HG03025 (cell line): ENCODE results near the gene DTHD1.

Experiments
- ATAC-seq: cut with Tn5 transposase; IDR thresholded peaks from one replicate; pipeline ENCODE4 v1.9.1; 2021; ENCODE audit warnings: mild to moderate bottlenecking, moderate library complexity; ENCODE audit not compliant: unreplicated experiment, low FRiP score

Gene DTHD1

GRCh38 chr4:36281384-36282106 is at the start of gene DTHD1:
Gene DTHD1 (plus strand): TSS chr4:36281616. CDS start chr4:36281759, 143 bp downstream.
- no peak for ATAC-seq

GRCh38 chr4:36233567-36234266 is 47.7 kb upstream of the DTHD1 start:
- ATAC-seq = no peak

DNA sequence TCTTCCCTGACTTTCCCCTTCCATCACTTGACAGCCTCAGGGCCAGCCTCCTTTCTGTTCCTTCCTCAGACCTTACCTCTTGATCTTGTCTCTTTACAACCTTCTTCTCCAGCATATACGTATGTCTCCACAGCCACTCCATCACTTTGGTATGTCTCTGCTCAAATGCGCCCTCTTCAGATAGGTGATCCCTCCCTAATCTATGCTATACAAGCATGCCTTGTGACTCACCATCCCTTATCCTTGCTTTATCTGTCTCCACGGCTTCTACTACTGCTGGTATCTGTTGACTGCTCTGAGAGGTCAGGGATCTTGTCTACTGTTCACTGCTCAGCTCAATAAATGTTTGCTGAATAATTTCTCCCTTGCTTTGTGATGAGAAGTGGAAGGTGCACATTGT is 46.1 kb upstream of the DTHD1 start:
- ATAC-seq = no peak

DNA sequence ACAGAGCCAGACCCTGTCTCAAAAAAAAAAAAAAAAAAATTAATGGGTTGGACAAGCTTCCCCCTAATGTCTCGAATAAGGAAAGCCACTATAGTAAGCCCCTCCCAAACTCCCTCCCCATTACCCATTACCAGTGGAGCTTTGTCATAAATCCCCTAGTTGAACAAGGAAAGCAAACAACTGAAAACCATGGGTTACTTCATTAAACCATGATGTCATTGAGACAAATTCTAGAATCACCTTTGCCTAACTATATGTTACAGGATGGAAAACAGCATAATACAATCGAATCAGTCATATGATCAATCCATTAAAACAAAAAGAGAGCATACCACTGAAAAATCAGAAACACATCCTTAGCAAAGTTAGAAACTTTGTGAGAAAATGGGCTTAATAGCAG is 45.3 kb upstream of the DTHD1 start:
- ATAC-seq = no peak

DNA sequence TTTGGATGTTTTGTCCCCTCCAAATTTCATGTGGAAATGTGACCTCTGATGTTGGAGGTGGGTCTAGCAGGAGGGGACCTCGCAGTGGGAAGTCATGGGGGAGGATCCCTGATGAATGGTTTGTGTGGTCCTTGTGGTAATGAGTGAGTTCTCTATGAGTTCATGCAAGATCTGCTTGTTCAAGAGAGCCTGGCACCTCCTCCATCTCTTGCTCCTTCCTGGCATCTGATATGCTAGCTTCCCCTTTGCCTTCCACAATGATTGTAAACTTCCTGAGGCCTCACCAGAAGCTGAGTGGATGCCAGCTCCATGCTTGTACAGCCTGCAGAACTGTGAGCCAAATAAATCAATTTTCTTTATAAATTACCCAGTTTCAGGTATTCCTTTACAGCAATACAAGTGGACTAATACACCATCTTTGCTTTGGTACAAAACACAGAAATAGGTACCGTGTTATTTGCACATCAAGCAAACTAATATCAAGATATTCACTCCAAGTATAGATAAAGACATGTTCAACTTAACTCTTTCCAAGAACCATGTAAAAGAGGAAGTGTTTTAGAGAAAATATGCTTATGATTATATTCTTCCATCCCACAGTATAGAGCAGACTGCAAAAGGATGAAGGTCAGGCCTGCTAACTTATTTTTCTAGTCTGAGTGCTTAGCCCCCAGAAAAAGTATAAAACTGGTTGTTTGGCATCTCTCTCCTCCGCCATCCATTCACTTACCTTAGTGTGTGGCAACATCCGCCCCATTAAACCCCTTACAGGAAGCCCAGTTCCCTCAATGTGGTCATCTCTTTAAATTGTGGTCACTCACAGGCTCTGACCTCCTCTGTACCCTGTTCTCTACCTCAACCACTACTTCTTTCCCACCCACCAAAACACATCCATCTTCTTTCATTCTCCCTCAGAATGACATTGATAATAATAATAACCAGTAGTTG is 43.8 kb upstream of the DTHD1 start:
- ATAC-seq = no peak

DNA sequence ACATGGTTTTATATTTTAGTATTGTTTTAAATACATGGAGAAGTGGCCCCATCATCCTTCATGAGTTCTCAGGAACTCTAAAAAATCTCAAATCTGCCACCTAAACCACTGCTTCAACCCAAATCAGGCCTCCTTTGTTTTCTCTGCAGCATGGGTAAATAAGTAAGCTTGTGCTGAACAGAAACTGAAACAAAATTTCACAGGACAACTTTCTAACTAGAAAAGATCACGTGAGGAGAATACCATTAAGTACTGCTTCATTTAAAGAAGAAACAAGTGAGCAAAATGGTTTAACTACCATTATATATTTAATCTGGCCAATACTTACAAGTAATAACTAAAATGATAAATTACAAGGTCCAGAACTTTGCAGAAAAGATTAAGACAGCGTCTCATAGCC is 39.6 kb upstream of the DTHD1 start:
- ATAC-seq = peak; percentile 34

DNA sequence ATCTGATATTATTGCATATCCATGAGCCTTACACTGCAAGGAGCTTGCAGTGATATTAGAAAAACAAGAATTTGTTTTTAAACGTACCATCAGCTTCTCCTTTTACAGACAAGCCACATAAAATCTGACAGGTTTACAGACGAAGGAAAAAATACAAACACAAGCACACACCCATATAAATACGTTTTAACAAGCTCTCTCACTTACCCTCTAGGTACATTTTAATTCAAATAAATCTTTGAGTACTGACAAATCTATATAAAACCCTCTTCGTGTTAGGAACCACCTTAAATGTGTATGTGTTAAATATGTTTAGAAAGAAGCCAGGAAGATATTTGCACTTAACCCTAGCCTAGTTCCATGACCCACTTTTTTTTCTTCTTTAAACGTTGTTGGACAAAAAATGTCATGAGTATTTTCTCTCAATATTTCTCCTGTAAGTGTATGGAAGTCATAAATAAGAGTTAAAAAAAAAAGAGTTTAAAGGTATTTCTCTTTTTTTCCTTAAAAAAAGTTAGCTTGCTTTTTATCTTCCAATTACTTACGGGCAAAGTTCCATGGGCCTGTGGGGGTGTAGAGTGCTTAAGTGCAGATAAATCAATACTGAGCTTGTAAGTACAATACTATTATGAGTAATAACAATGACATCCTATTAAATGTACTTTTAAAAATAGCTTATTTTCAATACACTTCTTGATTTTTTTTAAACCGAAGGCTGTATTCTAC is 38.6 kb upstream of the DTHD1 start:
- no peak for ATAC-seq

DNA sequence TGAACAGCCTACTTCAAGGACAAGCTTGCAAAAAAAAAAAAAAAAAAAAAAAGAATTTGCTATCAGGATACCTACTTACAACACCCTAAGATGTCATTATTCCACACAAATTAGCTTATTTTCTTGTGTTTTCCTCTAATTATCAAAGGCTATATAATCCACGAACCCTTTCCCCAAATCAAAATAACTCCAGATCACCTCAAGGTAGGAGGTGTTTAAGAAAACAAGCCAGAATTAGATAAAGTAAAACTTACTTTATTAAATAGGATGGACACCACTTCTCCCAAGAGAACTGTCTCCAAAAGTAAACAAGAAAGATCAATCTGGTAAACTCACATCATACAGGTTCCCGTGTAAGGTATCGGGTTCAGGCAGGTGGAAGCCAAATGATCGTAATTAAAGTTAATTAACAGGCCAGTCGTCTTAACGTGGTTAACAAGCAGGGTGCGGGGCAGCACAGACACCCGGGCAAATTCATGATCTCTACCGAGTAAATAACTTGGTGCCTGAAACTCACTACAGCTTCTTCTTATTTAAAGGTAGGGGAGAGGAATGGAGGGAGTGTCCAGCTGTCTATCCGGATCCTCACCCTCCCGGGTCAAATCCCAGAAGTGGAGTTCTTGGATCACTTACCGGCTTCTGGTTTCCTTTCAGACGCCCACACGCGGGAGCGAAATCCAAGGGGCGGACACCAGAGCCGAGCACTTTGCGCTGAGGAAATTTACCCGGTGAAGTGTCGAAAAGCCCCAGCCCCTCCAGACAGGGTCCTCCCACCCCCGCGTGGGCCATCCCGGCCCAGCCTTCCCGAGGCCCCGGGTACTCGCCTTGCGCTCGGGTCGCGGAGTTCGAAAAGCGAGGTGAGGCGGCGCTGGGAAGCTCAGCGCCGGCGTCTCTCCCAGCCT is 37.8 kb upstream of the DTHD1 start:
- peak; percentile 10 for ATAC-seq

- peak; percentile 57 for ATAC-seq
Observed at GRCh38 chr4:36244257-36245082, 36.9 kb upstream of the DTHD1 start, which contains the start of gene ARAP2. Gene ARAP2 (minus strand): TSS chr4:36244514. CDS start chr4:36229486, 15,028 bp downstream.

DNA sequence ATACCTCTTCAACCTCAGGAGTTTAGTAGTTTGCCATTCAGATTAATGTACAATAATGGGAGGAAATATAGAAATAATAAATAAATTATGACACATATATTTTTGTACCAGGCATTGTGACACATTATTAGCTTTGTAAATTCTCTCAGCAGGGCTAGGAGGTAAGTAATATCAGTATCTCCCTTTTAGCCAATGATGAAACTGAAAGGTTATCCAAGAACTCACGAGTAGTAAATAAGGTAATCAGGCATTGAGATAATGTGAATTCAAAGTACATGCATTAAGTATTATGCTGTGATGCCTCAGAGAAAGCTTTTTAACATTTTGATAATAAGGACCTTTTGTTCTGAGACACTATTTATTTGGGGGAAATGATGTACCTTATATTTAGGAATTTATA is 31.8 kb upstream of the DTHD1 start:
- ATAC-seq = no peak

DNA sequence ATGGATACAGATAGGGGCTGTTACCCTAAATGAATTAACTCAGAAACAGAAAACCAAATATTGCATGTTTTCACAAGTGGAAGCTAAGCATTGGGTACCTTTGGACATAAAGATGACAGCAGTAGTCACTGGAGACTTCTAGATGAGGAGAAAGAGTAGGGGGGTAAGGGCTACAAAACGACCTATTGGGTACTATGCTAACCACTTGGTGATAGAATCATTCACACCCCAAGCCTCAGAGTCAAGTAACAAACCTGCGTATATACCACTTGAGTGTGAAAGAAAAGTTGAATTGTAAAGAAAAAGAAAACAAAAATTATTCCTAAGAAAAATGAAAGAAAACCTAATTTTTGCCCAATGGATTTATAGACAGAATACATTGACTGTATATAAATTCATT is 29.4 kb upstream of the DTHD1 start:
- no peak for ATAC-seq

GRCh38 chr4:36254371-36254770 is 27.0 kb upstream of the DTHD1 start:
- no peak for ATAC-seq

DNA sequence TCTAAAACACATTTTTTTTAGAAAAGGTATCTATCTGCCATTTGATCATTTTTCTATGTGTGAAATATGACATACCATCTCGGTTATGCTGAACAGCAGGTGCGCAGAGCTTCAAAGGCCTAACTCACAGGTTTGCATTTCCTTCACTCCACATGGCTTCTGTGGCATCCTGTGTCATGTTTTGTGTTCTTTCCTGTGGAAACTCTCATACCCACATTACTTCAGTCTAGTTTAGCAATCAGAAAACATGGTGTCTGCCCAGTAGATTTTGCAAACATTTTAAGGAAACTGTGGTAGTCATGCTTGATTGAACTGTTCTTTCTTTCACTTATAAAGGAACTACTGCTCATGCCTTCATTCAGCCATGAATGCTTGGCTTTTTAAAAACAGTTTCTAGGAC is 25.8 kb upstream of the DTHD1 start:
- peak; percentile 77 for ATAC-seq

GRCh38 chr4:36256398-36256891 is 25.0 kb upstream of the DTHD1 start:
- peak; percentile 61 for ATAC-seq

GRCh38 chr4:36260731-36261130 is 20.7 kb upstream of the DTHD1 start:
- no peak for ATAC-seq

DNA sequence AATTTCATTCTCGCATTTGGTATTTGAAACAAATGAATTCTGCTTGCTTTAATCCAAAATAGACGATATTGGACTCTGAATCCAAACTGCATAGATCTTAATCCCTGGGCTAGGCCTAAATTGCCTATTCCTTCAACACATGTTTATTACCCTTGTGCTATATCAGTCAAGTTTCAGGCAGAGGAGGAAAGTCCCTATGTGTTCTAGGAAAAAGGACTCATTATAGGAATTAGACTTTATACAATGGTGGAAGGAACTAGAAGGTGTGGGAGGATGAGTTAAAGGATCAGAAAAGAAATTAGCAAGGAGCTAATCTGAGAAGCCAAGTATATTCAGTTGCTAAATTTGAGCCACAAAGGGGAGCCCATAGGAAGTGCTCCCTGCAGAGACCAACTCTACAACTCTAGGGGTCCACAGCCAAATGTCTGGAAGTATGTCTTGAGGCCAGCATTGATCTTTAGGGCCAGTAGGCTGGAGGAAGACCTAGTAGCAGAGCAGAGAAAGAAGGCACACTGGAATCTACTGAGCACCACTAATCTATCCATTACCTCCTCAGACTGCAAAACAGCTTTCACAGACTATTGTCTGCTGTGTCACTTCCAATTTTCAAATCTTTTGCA is 17.1 kb upstream of the DTHD1 start:
- ATAC-seq = no peak

DNA sequence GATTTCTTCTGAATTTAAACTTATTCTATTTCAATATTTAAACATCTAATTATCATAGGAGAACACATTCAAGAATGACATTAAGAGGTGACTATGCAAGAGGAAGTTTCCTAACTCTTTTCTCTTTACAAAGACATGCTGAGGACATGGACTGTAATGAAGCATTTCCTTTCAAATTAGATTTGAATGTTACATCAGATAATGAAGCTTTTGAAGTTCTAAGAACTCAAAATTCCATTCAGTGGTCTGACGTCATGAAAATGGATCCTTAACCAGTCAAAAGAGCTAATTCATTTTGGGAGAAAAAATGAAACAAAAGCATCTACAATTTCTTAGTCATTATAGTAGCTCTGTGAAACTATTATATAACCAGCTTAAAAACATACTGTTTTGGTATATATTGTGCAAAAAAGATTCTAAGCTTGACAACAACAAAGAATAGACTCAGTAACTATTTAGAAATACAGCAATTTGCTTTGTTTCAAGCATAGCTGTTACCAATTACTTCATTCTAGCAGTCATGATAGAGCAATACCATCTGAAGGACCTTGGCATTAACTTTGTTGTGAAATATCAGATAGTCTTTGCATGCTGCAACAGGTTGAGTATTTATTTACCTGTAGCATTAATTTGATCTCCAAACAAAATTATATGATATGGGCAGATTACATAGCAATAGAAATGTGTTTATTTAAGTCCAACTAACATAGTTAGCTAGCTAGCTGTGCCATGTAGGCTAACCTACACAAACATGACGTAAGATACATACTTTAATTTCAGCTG is 13.7 kb upstream of the DTHD1 start:
- ATAC-seq = no peak
